Vagina (tissue), 2 donors: ENCODE results near the gene DNMT3A.

Source experiments
- CTCF ChIP-seq, 3 experiments: fragments of 450-650 bp in 2 of 3; fragments of 200-600 bp in 1 of 3; sonication (generic) in 1 of 3; IDR thresholded peaks; one replicate each; pipeline ENCODE4 v1.5.1; 2017 to 2019; ENCODE audit warnings: antibody characterized with exemption in 3 of 3, mild to moderate bottlenecking in 2 of 3, moderate library complexity in 2 of 3
- POLR2A ChIP-seq, 2 donors: fragments of 450-650 bp; IDR thresholded peaks; one replicate each; pipeline ENCODE4 v1.6.1; 2017; ENCODE audit warnings: antibody characterized with exemption in 2 of 2, mild to moderate bottlenecking in 2 of 2, moderate library complexity in 2 of 2
- POLR2AphosphoS5 ChIP-seq, 2 donors: sonication (generic); formaldehyde crosslinking; IDR thresholded peaks; one replicate each; pipeline ENCODE4 v1.9.0; 2017; ENCODE audit warnings: antibody characterized with exemption in 2 of 2, mild to moderate bottlenecking in 2 of 2, low read depth in 1 of 2; ENCODE audit not compliant: insufficient read depth in 1 of 2

GRCh38 chr2:25335971-25336370 is 5.8 kb downstream of the DNMT3A start:
- TF ChIP-seq CTCF (IDR thresholded peaks at IDR 0.05) (no peak), POLR2A (IDR thresholded peaks at IDR 0.05) (no peak), POLR2AphosphoS5 (IDR thresholded peaks at IDR 0.05; ENCODE audit: insufficient read depth in 1 of 2, low read depth in 1 of 2) (no peak)
